Vagina (tissue), 2 donors: ENCODE results near the gene SH3GL2.

Experiments
- CTCF ChIP-seq, 3 experiments: fragments of 450-650 bp in 2 of 3; fragments of 200-600 bp in 1 of 3; sonication (generic) in 1 of 3; IDR thresholded peaks; one replicate each; pipeline ENCODE4 v1.5.1; 2017 to 2019; ENCODE audit warnings: antibody characterized with exemption in 3 of 3, mild to moderate bottlenecking in 2 of 3, moderate library complexity in 2 of 3
- POLR2A ChIP-seq, 2 donors: fragments of 450-650 bp; IDR thresholded peaks; one replicate each; pipeline ENCODE4 v1.6.1; 2017; ENCODE audit warnings: antibody characterized with exemption in 2 of 2, mild to moderate bottlenecking in 2 of 2, moderate library complexity in 2 of 2
- POLR2AphosphoS5 ChIP-seq, 2 donors: sonication (generic); formaldehyde crosslinking; IDR thresholded peaks; one replicate each; pipeline ENCODE4 v1.9.0; 2017; ENCODE audit warnings: antibody characterized with exemption in 2 of 2, mild to moderate bottlenecking in 2 of 2, low read depth in 1 of 2; ENCODE audit not compliant: insufficient read depth in 1 of 2

GRCh38 chr9:17735859-17736258 lies 157.0 kb downstream of the SH3GL2 start:
- no peak for TF ChIP-seq CTCF (IDR thresholded peaks at IDR 0.05)
- no peak for TF ChIP-seq POLR2A (IDR thresholded peaks at IDR 0.05)
- no peak for TF ChIP-seq POLR2AphosphoS5 (IDR thresholded peaks at IDR 0.05; ENCODE audit: insufficient read depth in 1 of 2, low read depth in 1 of 2)
